Measurements from ENCODE around the gene MADD.

DNA sequence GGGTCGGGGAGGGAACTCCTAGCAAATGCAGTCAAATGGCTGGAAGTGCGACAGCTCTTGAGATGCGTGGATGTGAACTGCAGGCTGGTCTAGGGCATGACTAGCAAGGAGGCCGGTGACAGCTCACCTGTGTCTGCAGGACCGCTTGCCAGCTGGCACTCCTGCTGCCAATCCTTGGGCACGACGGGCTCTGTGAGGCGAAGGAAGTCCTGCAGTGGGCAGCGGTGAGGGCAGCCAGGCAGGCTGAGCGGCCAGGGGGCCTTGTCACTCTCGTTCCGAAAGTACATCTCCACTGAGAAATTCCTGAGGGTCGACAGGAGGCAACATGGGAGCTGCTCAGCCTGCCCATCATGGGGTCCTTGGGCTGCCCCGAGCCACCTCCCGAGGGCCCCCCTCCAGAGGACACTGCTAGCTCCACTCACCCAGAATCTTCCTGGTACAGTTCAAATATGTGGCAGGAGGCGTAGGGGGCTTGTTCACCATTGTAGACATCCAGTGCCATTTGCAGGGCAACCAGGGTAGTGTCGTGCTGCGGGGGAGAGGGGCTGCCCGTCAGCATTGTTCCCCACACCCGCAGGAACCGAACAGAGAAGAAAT, 27.2 kb upstream of the MADD start:
- TF ChIP-seq, protein P1, sequence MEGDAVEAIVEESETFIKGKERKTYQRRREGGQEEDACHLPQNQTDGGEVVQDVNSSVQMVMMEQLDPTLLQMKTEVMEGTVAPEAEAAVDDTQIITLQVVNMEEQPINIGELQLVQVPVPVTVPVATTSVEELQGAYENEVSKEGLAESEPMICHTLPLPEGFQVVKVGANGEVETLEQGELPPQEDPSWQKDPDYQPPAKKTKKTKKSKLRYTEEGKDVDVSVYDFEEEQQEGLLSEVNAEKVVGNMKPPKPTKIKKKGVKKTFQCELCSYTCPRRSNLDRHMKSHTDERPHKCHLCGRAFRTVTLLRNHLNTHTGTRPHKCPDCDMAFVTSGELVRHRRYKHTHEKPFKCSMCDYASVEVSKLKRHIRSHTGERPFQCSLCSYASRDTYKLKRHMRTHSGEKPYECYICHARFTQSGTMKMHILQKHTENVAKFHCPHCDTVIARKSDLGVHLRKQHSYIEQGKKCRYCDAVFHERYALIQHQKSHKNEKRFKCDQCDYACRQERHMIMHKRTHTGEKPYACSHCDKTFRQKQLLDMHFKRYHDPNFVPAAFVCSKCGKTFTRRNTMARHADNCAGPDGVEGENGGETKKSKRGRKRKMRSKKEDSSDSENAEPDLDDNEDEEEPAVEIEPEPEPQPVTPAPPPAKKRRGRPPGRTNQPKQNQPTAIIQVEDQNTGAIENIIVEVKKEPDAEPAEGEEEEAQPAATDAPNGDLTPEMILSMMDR (IDR thresholded peaks at IDR 0.05), result no peak
- no peak for TF ChIP-seq POLR2AphosphoS5 (IDR thresholded peaks at IDR 0.05)
